ENCODE results near the gene TANC1. TPM values are rescaled to one million over a fixed set of nuclear protein-coding genes. Genes with fewer than 3 reads are reported as not detected.

The TANC1 gene
- total and polyA plus RNA-seq, 2 donors (not counting 3 experiments of a cell fraction or from before 2014, with no cell fraction given) = 58.9 to 99.4 TPM

DNA sequence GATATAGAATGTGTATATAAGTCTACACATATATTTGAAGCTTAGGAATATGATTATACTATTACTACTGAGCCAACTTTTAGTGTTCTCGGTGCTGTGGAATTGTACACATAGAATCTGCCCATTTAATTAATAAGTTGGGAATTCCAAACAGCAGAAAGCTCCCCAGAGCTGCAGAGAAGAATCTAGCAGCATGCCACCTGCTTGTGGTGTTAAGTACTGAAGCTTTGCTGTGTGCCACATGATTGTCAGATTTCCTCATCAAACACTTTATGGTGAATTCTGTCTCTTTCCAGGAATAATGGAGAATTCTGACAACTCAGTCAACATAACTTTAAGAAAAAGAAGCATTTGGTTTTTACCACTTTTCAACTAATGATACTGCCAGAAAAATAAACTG lies 200.3 kb downstream of the TANC1 start:
- peaks cover 20% of the 10 kb centered on the region for H3K4me1 ChIP-seq (ENCODE audit: control insufficient read depth, extremely low read depth, insufficient read depth, low read length)
- no peak overlapping the region for H3K9ac ChIP-seq (replicated peaks; ENCODE audit: extremely low read depth, insufficient read depth, low read length)
- dilution Hi-C loops (cut with MboI; ENCODE audit: extremely low pct_ligation_motif_present, low sequenced_read_pairs) = no loop called here
- intact Hi-C loops (cut with micrococcal nuclease) = loop anchor here (1.0 to 5.0 kb wide), 5 partner anchors 18 to 267 kb away; no protein-coding TSS in a partner anchor
- H3K4me2 ChIP-seq (ENCODE audit: insufficient read depth, low read length) = peak overlapping the region; percentile 39
- peaks cover 15 to 25% of the 10 kb centered on the region in 2 experiments for H3K36me3 ChIP-seq (ENCODE audit: control insufficient read depth in 2 of 2, extremely low read depth in 1 of 2, insufficient read depth in 2 of 2, low read length in 2 of 2)
- H3K27me3 ChIP-seq (ENCODE audit: control insufficient read depth in 2 of 2, insufficient read depth in 2 of 2, low read length in 2 of 2) = no peaks in the 10 kb centered on the region
- TF ChIP-seq, protein P1, sequence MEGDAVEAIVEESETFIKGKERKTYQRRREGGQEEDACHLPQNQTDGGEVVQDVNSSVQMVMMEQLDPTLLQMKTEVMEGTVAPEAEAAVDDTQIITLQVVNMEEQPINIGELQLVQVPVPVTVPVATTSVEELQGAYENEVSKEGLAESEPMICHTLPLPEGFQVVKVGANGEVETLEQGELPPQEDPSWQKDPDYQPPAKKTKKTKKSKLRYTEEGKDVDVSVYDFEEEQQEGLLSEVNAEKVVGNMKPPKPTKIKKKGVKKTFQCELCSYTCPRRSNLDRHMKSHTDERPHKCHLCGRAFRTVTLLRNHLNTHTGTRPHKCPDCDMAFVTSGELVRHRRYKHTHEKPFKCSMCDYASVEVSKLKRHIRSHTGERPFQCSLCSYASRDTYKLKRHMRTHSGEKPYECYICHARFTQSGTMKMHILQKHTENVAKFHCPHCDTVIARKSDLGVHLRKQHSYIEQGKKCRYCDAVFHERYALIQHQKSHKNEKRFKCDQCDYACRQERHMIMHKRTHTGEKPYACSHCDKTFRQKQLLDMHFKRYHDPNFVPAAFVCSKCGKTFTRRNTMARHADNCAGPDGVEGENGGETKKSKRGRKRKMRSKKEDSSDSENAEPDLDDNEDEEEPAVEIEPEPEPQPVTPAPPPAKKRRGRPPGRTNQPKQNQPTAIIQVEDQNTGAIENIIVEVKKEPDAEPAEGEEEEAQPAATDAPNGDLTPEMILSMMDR (IDR thresholded peaks at IDR 0.05; ENCODE audit: extremely low read depth in 1 of 2, insufficient read depth in 1 of 2, low read depth in 1 of 2, low read length in 2 of 2) = peak; percentile 36 to 56
- TF ChIP-seq POLR2A (IDR thresholded peaks at IDR 0.05; ENCODE audit: low read depth, low read length) = no peak
- ChIA-PET POLR2A (interaction anchor here (1.0 kb wide), 1 partner anchor 28 kb away, joined by 3 read pairs; no protein-coding TSS in a partner anchor), CTCF (interaction anchor here (0.6 to 3.0 kb wide), 24 partner anchors 8 to 271 kb away, joined by 3 to 35 read pairs (median 8); partner anchors contain the start of gene TANC1)
- H2AFZ ChIP-seq (ENCODE audit: low read depth, low read length) = no peak overlapping the region
- H3K9me3 ChIP-seq (replicated peaks; ENCODE audit: control insufficient read depth, insufficient read depth, low read length) = no peaks in the 10 kb centered on the region
- H3K9me1 ChIP-seq (replicated peaks; ENCODE audit: control insufficient read depth, extremely low read depth, insufficient read depth, low read length) = no peaks in the 10 kb centered on the region
- H3K27ac ChIP-seq (ENCODE audit: insufficient read depth, low read depth, low read length) = peak overlapping the region; percentile 48
- no peak overlapping the region for H3K4me3 ChIP-seq (replicated peaks in 1 of 3; ENCODE audit: insufficient read depth in 1 of 3, low read depth in 1 of 3, low read length in 3 of 3)
- peaks cover 2% of the 10 kb centered on the region for H3K79me2 ChIP-seq (ENCODE audit: control insufficient read depth, insufficient read depth, low read length)
- H4K20me1 ChIP-seq (replicated peaks; ENCODE audit: control insufficient read depth, extremely low read depth, insufficient read depth, low read length) = no peaks in the 10 kb centered on the region
- FAIRE-seq = no peak
- DNase-seq (ENCODE audit: low read depth, low spot score) = peak; percentile 65
- no TSS peak for BruUV-seq (replicated peaks)

DNA sequence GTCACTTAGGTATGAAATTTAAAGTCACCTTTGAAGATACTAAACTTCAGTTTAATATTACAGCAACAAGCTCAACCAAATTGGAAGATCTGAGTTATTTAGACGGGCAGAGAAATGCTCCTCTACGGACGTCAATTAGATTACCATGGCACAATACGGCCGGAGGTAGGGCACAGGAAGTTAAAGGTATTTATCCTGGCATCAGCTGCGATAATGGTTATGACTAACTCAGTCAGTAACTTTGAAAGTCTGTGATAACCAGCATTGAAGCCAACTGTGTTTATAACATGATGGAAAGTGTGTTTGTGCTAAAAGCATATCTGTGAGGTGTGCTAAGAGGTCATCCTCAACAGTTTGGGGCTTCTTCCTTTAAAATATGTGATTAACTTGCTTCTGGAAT lies 200.7 kb downstream of the TANC1 start:
- no TSS peak for BruUV-seq (replicated peaks)
- intact Hi-C loops (cut with micrococcal nuclease) = loop anchor here (1.0 to 5.0 kb wide), 3 partner anchors 19 to 197 kb away; no protein-coding TSS in a partner anchor
- FAIRE-seq = peak; percentile 91
- dilution Hi-C loops (cut with MboI; ENCODE audit: extremely low pct_ligation_motif_present, low sequenced_read_pairs) = no loop called here
- no peaks in the 10 kb centered on the region for H3K27me3 ChIP-seq (ENCODE audit: control insufficient read depth in 2 of 2, insufficient read depth in 2 of 2, low read length in 2 of 2)
- ChIA-PET CTCF (interaction anchor here (1.0 to 3.0 kb wide), 22 partner anchors 8 to 272 kb away, joined by 3 to 35 read pairs (median 8); partner anchors contain the start of gene TANC1), POLR2A (interaction anchor here (1.0 kb wide), 1 partner anchor 29 kb away, joined by 3 read pairs; no protein-coding TSS in a partner anchor)
- H3K36me3 ChIP-seq (ENCODE audit: control insufficient read depth in 2 of 2, extremely low read depth in 1 of 2, insufficient read depth in 2 of 2, low read length in 2 of 2) = peaks cover 15 to 28% of the 10 kb centered on the region in 2 experiments
- no peaks in the 10 kb centered on the region for H3K9me1 ChIP-seq (replicated peaks; ENCODE audit: control insufficient read depth, extremely low read depth, insufficient read depth, low read length)
- peak overlapping the region; percentile 39 for H3K4me2 ChIP-seq (ENCODE audit: insufficient read depth, low read length)
- no peaks in the 10 kb centered on the region for H4K20me1 ChIP-seq (replicated peaks; ENCODE audit: control insufficient read depth, extremely low read depth, insufficient read depth, low read length)
- no peak overlapping the region for H2AFZ ChIP-seq (ENCODE audit: low read depth, low read length)
- H3K79me2 ChIP-seq (ENCODE audit: control insufficient read depth, insufficient read depth, low read length) = peaks cover 2% of the 10 kb centered on the region
- no peak overlapping the region for H3K4me3 ChIP-seq (replicated peaks in 1 of 3; ENCODE audit: insufficient read depth in 1 of 3, low read depth in 1 of 3, low read length in 3 of 3)
- TF ChIP-seq POLR2AphosphoS5 (IDR thresholded peaks at IDR 0.05; ENCODE audit: insufficient read depth, low read depth, low read length) (peak; percentile 51), EZH2 (IDR thresholded peaks at IDR 0.05; ENCODE audit: borderline replicate concordance, low read depth, low read length, severe bottlenecking) (no peak), POLR2A (IDR thresholded peaks at IDR 0.05; ENCODE audit: low read depth, low read length) (no peak), FOS (IDR thresholded peaks at IDR 0.05; ENCODE audit: borderline replicate concordance, insufficient read depth, low read length) (peak; percentile 54), JUN (IDR thresholded peaks at IDR 0.05; ENCODE audit: borderline replicate concordance, insufficient read depth, insufficient read length, low read depth) (peak; percentile 47), GATA2 (IDR thresholded peaks at IDR 0.05; ENCODE audit: insufficient read depth, insufficient read length, low read depth, low read length) (peak; percentile 75), MYC (IDR thresholded peaks at IDR 0.05; ENCODE audit: low read depth, low read length) (no peak)
- TF ChIP-seq, protein P1 (IDR thresholded peaks at IDR 0.05; ENCODE audit: extremely low read depth in 1 of 2, insufficient read depth in 1 of 2, low read depth in 1 of 2, low read length in 2 of 2) = no peak
- TF ChIP-seq, protein P2, sequence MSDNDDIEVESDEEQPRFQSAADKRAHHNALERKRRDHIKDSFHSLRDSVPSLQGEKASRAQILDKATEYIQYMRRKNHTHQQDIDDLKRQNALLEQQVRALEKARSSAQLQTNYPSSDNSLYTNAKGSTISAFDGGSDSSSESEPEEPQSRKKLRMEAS (IDR thresholded peaks at IDR 0.05; ENCODE audit: insufficient read depth, insufficient read length) = no peak
- peaks cover 20% of the 10 kb centered on the region for H3K4me1 ChIP-seq (ENCODE audit: control insufficient read depth, extremely low read depth, insufficient read depth, low read length)
- no peaks in the 10 kb centered on the region for H3K9me3 ChIP-seq (replicated peaks; ENCODE audit: control insufficient read depth, insufficient read depth, low read length)
- peak overlapping the region; percentile 52 for H3K27ac ChIP-seq (ENCODE audit: insufficient read depth, low read depth, low read length)
- no peak overlapping the region for H3K9ac ChIP-seq (replicated peaks; ENCODE audit: extremely low read depth, insufficient read depth, low read length)
- peak; percentile 84 for DNase-seq (ENCODE audit: low read depth, low spot score)
